Parathyroid adenoma (tissue), 2 donors: ENCODE measurements around the gene APPL1.
"Not testable (repeated sequence)": the region's sequence is repeated elsewhere in the genome, so short reads cannot be mapped to it uniquely, and the experiment has no call there.

Source experiments
- H2AFZ ChIP-seq: fragments of 300-600 bp; sonication (generic); one replicate; pipeline ENCODE4 v1.7.0; 2017; ENCODE audit warnings: antibody characterized with exemption, mild to moderate bottlenecking
- H3K27ac ChIP-seq: fragments of 300-600 bp; sonication (generic); one replicate; pipeline ENCODE4 v1.7.0; 2017
- H3K27me3 ChIP-seq: fragments of 300-600 bp; sonication (generic); one replicate; pipeline ENCODE4 v1.7.0; 2017; ENCODE audit warnings: low read length; ENCODE audit not compliant: control insufficient read depth, insufficient read depth
- H3K36me3 ChIP-seq: fragments of 300-600 bp; sonication (generic); one replicate; pipeline ENCODE4 v1.7.0; 2017; ENCODE audit warnings: low read length; ENCODE audit not compliant: control insufficient read depth, insufficient read depth
- H3K4me1 ChIP-seq: fragments of 300-600 bp; sonication (generic); one replicate; pipeline ENCODE4 v1.7.0; 2017; ENCODE audit warnings: control low read depth
- H3K4me2 ChIP-seq: fragments of 300-600 bp; sonication (generic); one replicate; pipeline ENCODE4 v1.7.0; 2017; ENCODE audit warnings: low read length
- H3K4me3 ChIP-seq: fragments of 300-600 bp; sonication (generic); one replicate; pipeline ENCODE4 v1.7.0; 2017; ENCODE audit warnings: low read depth, low read length
- H3K79me2 ChIP-seq: fragments of 300-600 bp; sonication (generic); one replicate; pipeline ENCODE4 v1.7.0; 2017; ENCODE audit warnings: control low read depth
- H3K9ac ChIP-seq: fragments of 300-600 bp; sonication (generic); one replicate; pipeline ENCODE4 v1.7.0; 2017; ENCODE audit warnings: mild to moderate bottlenecking
- H3K9me3 ChIP-seq: fragments of 300-600 bp; sonication (generic); one replicate; pipeline ENCODE4 v1.7.0; 2017; ENCODE audit warnings: low read length; ENCODE audit not compliant: control insufficient read depth
- TF ChIP-seq, protein P1 (sequence below): fragments of 300-600 bp; sonication (generic); IDR thresholded peaks from one replicate; pipeline ENCODE4 v1.7.0; 2017; ENCODE audit warnings: antibody characterized with exemption, mild to moderate bottlenecking
- donor health status: primary hyperparathyroidism.

Gene APPL1

DNA sequence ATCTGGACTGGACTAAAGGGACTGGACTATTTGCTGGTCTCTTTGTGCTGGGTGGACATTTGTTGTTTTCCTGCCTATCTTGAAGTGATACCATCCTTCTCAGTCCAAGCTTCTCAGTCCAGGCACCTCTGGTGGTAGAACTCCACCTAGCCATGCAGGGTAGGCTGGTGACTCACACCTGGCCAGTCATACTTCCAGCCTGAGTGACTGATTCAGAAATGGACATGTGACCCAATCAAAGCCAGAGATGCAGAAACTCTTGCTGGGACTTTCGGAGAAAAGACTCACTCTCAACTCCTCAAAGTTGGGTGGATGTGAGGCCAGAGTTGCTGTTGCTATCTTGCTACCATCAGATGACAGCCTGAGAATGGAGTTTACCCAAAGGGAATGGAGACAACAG is 70.5 kb downstream of the APPL1 start:
- no peaks in the 10 kb centered on the region for H3K4me1 ChIP-seq
- TF ChIP-seq, protein P1, sequence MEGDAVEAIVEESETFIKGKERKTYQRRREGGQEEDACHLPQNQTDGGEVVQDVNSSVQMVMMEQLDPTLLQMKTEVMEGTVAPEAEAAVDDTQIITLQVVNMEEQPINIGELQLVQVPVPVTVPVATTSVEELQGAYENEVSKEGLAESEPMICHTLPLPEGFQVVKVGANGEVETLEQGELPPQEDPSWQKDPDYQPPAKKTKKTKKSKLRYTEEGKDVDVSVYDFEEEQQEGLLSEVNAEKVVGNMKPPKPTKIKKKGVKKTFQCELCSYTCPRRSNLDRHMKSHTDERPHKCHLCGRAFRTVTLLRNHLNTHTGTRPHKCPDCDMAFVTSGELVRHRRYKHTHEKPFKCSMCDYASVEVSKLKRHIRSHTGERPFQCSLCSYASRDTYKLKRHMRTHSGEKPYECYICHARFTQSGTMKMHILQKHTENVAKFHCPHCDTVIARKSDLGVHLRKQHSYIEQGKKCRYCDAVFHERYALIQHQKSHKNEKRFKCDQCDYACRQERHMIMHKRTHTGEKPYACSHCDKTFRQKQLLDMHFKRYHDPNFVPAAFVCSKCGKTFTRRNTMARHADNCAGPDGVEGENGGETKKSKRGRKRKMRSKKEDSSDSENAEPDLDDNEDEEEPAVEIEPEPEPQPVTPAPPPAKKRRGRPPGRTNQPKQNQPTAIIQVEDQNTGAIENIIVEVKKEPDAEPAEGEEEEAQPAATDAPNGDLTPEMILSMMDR, result no peak
- no peaks in the 10 kb centered on the region for H3K79me2 ChIP-seq
- no peaks in the 10 kb centered on the region for H3K36me3 ChIP-seq
- H2AFZ ChIP-seq, result no peak overlapping the region
- H3K9me3 ChIP-seq, result no peaks in the 10 kb centered on the region
- no peaks in the 10 kb centered on the region for H3K27me3 ChIP-seq
- H3K27ac ChIP-seq, result no peak overlapping the region
- H3K4me3 ChIP-seq, result no peak overlapping the region
- no peak overlapping the region for H3K4me2 ChIP-seq
- no peak overlapping the region for H3K9ac ChIP-seq

DNA sequence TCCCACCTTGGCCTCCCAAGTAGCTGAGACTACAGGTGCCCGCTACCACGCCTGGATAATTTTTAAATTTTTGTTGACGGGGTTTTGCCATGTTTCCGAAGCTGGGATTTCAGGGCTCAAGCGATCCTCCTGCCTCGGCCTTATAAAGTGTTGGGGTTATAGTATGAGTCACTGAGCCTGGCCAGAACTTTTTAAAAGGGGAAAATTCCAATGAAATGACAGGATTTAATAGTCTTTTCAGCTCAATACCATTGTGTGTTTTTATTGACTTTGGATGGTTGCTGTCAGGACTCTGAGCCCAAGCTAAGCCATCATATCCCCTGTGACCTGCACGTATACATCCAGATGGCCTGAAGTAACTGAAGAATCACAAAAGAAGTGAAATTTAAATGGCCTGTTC is 76.0 kb downstream of the APPL1 start:
- H2AFZ ChIP-seq, H3K79me2 ChIP-seq, H3K4me2 ChIP-seq, H3K9ac ChIP-seq, H3K27me3 ChIP-seq, H3K4me3 ChIP-seq, H3K9me3 ChIP-seq, H3K36me3 ChIP-seq, H3K4me1 ChIP-seq, H3K27ac ChIP-seq: not testable (repeated sequence)

DNA sequence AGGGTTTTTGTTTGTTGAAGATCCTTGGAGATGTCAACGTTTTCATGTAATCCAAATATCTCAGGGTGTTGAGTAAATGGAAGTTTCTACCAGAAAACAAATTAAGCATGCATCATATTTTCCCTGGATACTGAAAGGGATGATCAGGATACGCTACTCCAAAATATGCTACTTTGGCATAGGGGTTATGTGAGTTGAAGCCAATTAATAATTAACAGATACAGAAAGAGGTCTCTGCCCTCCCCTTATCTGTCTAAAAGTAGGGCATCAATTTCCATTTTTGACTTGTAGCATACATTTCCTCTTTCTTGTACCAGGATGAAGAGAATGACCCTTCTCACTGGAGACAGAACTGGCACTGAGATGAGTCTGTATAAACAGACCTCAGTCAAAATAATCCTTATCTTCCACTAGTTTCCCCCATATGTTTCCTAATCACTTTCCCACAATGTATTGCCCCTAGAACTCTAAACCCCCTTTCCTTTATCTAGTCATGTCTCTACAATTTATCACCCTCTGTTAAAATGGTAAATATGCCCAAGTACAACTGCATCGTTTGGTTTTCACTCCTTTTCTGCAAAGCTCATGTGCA is 82.3 kb downstream of the APPL1 start:
- Histone ChIP-seq H3K27ac (no peak overlapping the region), H3K9me3 (no peaks in the 10 kb centered on the region), H3K4me2 (no peak overlapping the region), H3K36me3 (no peaks in the 10 kb centered on the region), H3K4me3 (no peak overlapping the region), H2AFZ (no peak overlapping the region), H3K27me3 (no peaks in the 10 kb centered on the region), H3K9ac (no peak overlapping the region), H3K79me2 (no peaks in the 10 kb centered on the region), H3K4me1 (no peaks in the 10 kb centered on the region)
- TF ChIP-seq, protein P1, result no peak

DNA sequence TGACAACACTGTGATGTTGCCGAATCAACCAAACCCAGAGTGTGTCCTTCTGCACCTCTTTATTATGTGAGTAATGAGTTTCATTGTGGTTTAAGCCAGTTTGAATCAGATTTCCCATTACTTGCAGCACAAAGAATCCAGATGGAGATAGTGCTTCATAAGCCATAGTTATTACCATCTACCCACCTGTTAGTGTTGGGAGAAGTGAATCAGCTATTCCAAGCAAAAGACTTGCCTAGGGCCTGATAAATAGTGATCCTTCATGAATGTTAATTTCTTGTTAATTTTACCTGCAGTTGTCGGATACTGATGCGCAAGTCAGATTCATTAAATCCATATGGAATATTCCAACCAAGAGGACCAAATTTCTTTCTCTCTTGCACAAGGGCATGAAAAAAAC is 86.7 kb downstream of the APPL1 start:
- Histone ChIP-seq H3K79me2 (no peaks in the 10 kb centered on the region), H3K4me1 (no peaks in the 10 kb centered on the region), H3K9ac (no peak overlapping the region), H3K9me3 (no peaks in the 10 kb centered on the region), H3K4me2 (no peak overlapping the region), H3K27ac (no peak overlapping the region), H2AFZ (no peak overlapping the region), H3K27me3 (no peaks in the 10 kb centered on the region), H3K4me3 (no peak overlapping the region), H3K36me3 (no peaks in the 10 kb centered on the region)
- TF ChIP-seq, protein P1, result no peak
